Stimulated activated CD8-positive, alpha-beta memory T cell treated with anti-CD3 and anti-CD28 coated beads, Interleukin-15, amount 100 ng/mL, for 1 hour (primary cell): ENCODE data around the gene WNT7B.

Experiments used
- DNase-seq: peaks from one replicate; pipeline ENCODE4 v3.0.0-alpha.2; 2020; ENCODE audit warnings: low read depth

Gene WNT7B

GRCh38 chr22:45906946-45907345 lies 70.0 kb downstream of the WNT7B start:
- DNase-seq = no peak

GRCh38 chr22:45905924-45906865 lies 70.8 kb downstream of the WNT7B start:
- no peak for DNase-seq

- DNase-seq = no peak
Measured at GRCh38 chr22:45905326-45905923, 71.5 kb downstream of the WNT7B start.

GRCh38 chr22:45904236-45904635 lies 72.7 kb downstream of the WNT7B start:
- no peak for DNase-seq

- no peak for DNase-seq
Measured at GRCh38 chr22:45903355-45904135, 73.4 kb downstream of the WNT7B start.

- no peak for DNase-seq
Measured at GRCh38 chr22:45897736-45898135, 79.2 kb downstream of the WNT7B start.

GRCh38 chr22:45896964-45897538 lies 79.9 kb downstream of the WNT7B start:
- DNase-seq = no peak

- no peak for DNase-seq
Measured at GRCh38 chr22:45896153-45896951, 80.6 kb downstream of the WNT7B start.

GRCh38 chr22:45895436-45896152 lies 81.4 kb downstream of the WNT7B start:
- no peak for DNase-seq

- no peak for DNase-seq
Measured at GRCh38 chr22:45893516-45893915, 83.4 kb downstream of the WNT7B start.

GRCh38 chr22:45892681-45893461 lies 84.1 kb downstream of the WNT7B start:
- no peak for DNase-seq

- DNase-seq = no peak
Measured at GRCh38 chr22:45891996-45892621, 84.9 kb downstream of the WNT7B start.

- no peak for DNase-seq
Measured at GRCh38 chr22:45891471-45891995, 85.4 kb downstream of the WNT7B start.

GRCh38 chr22:45891021-45891421 lies 85.9 kb downstream of the WNT7B start:
- DNase-seq = no peak

- DNase-seq = no peak
Measured at GRCh38 chr22:45890351-45890635, 86.7 kb downstream of the WNT7B start.

GRCh38 chr22:45889539-45890350 lies 87.2 kb downstream of the WNT7B start:
- DNase-seq = no peak

- DNase-seq = no peak
Measured at GRCh38 chr22:45889093-45889538, 87.8 kb downstream of the WNT7B start.
